HAP-1 (cell line): Measurements from ENCODE around the gene CABP4.
A peak's percentile ranks its signal among the peaks of the same experiment; 100 is the strongest.
"Not testable (repeated sequence)": the region's sequence is repeated elsewhere in the genome, so short reads cannot be mapped to it uniquely, and the experiment has no call there.

ENCODE experiments used
- DNase-seq, 2 experiments: peaks; one replicate each; pipeline ENCODE4 v3.0.0-alpha.2; 2016 to 2020; ENCODE audit warnings: low spot score in 2 of 2
- H3K27me3 ChIP-seq: fragments of 250-450 bp; sonication (Bioruptor Pico); 2 replicates; pipeline ENCODE4 v1.5.1; 2020; ENCODE audit warnings: low read depth, mild to moderate bottlenecking, moderate library complexity
- H3K36me3 ChIP-seq: fragments of 250-450 bp; sonication (Bioruptor Pico); replicated peaks from 2 replicates; pipeline ENCODE4 v1.5.1; 2020; ENCODE audit warnings: mild to moderate bottlenecking
- H3K4me1 ChIP-seq: fragments of 250-450 bp; sonication (Bioruptor Pico); 2 replicates; pipeline ENCODE4 v1.5.1; 2020; ENCODE audit warnings: mild to moderate bottlenecking
- H3K4me3 ChIP-seq: fragments of 250-450 bp; sonication (Bioruptor Pico); 2 replicates; pipeline ENCODE4 v1.5.1; 2020; ENCODE audit warnings: mild to moderate bottlenecking, moderate library complexity
- H3K9me3 ChIP-seq: fragments of 250-450 bp; sonication (Bioruptor Pico); 2 replicates; pipeline ENCODE4 v1.5.1; 2020; ENCODE audit warnings: mild to moderate bottlenecking, moderate library complexity
- in situ Hi-C: fragments of 300-500 bp; cut with MboI; formaldehyde crosslinking; loops from 3 replicates; pipeline ENCODE4 v1.14.3; 2020; ENCODE audit warnings: low sequenced_read_pairs, inconsistent platforms, mixed read lengths

CABP4 gene

GRCh38 chr11:67423891-67424613 lies 31.1 kb upstream of the CABP4 start:
- no peaks in the 10 kb centered on the region for H3K36me3 ChIP-seq
- no peaks in the 10 kb centered on the region for H3K9me3 ChIP-seq
- no peak overlapping the region for H3K4me3 ChIP-seq
- in situ Hi-C loops: no loop called here
- H3K4me1 ChIP-seq: peaks cover 13% of the 10 kb centered on the region
- H3K27me3 ChIP-seq: no peaks in the 10 kb centered on the region
- DNase-seq: no peak

DNA sequence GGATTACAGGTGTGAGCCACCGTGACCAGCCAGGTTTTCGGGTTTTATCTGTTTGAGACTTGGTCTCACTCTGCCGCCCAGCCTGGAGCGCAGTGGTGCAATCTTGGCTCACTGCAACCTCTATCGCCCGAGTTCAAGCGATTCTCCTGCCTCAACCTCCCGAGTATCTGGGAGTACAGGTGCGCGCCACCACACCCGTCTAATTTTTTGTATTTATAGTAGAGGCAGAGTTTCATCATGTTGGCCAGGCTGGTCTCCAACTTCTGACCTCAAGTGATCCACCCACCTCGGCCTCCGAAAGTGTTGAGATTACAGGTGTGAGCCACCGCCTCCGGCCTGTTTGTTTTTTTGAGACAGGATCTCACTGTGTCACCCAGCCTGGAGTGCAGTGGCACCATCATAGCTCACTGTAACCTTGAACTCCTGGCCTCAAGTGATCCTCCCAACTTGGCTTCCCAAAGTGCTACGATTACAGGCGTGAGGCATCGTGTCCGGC lies 27.7 kb upstream of the CABP4 start:
- peaks cover 11% of the 10 kb centered on the region for H3K4me1 ChIP-seq
- peak overlapping the region; percentile 87 for H3K4me3 ChIP-seq
- H3K9me3 ChIP-seq, H3K27me3 ChIP-seq, DNase-seq, in situ Hi-C loops: not testable (repeated sequence)
- H3K36me3 ChIP-seq: peaks cover 17% of the 10 kb centered on the region

GRCh38 chr11:67428052-67429001 lies 26.8 kb upstream of the CABP4 start, which contains the start of gene RPS6KB2:
TSS of gene RPS6KB2 (plus strand) at chr11:67428494. CDS start at chr11:67428546, 52 bp downstream.
- Histone ChIP-seq H3K36me3 (peaks cover 24% of the 10 kb centered on the region), H3K9me3 (no peaks in the 10 kb centered on the region), H3K27me3 (no peaks in the 10 kb centered on the region), H3K4me3 (peak within 1 kb of the TSS; percentile 87), H3K4me1 (peaks cover 11% of the 10 kb centered on the region)
- in situ Hi-C loops: no loop called here
- DNase-seq: peak; percentile 95 to 99

DNA sequence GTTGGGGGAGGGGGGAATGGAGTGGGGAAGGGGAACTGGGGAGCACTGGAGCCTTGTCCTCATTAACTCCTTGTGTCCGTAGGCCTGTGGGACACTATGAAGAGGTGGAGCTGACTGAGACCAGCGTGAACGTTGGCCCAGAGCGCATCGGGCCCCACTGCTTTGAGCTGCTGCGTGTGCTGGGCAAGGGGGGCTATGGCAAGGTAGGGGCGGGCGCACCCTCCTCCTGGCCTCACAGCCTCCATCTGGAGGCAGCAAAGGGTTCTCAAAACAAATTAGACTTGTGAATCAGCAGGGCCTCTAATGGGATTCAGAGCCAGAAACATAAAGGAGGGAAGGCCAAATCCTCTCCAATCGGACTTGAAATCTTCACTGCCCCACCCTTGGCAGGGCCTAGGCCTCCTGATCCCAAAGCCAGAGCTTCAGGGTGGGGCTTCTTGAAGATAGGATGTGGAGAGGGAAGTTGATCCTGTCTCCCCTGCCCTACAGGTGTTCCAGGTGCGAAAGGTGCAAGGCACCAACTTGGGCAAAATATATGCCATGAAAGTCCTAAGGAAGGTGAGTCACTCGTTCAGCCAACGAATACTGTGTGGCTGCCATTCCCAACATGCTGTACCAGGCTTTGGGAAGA lies 26.0 kb upstream of the CABP4 start:
- peaks cover 31% of the 10 kb centered on the region for H3K36me3 ChIP-seq
- in situ Hi-C loops: no loop called here

DNA sequence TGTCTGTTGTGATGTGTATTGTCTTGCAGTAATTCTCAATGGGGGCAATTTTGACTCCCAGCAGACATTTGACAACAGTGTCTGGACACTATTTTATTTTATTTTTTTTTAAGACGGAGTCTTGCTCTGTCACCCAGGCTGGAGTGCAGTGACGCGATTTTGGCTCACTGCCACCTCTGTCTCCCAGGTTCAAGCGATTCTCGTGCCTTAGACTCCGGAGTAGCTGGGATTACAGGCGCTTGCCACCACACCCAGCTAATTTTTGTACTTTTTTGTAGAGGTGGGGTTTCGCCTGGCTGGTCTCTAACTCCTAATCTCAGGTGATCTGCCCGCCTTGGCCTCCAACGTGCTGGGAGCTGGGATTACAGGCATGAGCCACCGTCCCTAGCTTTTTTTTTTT lies 25.4 kb upstream of the CABP4 start:
- Histone ChIP-seq H3K9me3 (no peaks in the 10 kb centered on the region), H3K4me3 (peak overlapping the region; percentile 87), H3K36me3 (peaks cover 36% of the 10 kb centered on the region), H3K4me1 (peaks cover 11% of the 10 kb centered on the region), H3K27me3 (no peaks in the 10 kb centered on the region)
- in situ Hi-C loops: no loop called here
- DNase-seq: no peak

More for the DNA sequence above, 26.0 kb upstream of the CABP4 start:
- no peaks in the 10 kb centered on the region for H3K27me3 ChIP-seq
- peak overlapping the region; percentile 87 for H3K4me3 ChIP-seq
- no peaks in the 10 kb centered on the region for H3K9me3 ChIP-seq
- no peak for DNase-seq
- peaks cover 11% of the 10 kb centered on the region for H3K4me1 ChIP-seq

DNA sequence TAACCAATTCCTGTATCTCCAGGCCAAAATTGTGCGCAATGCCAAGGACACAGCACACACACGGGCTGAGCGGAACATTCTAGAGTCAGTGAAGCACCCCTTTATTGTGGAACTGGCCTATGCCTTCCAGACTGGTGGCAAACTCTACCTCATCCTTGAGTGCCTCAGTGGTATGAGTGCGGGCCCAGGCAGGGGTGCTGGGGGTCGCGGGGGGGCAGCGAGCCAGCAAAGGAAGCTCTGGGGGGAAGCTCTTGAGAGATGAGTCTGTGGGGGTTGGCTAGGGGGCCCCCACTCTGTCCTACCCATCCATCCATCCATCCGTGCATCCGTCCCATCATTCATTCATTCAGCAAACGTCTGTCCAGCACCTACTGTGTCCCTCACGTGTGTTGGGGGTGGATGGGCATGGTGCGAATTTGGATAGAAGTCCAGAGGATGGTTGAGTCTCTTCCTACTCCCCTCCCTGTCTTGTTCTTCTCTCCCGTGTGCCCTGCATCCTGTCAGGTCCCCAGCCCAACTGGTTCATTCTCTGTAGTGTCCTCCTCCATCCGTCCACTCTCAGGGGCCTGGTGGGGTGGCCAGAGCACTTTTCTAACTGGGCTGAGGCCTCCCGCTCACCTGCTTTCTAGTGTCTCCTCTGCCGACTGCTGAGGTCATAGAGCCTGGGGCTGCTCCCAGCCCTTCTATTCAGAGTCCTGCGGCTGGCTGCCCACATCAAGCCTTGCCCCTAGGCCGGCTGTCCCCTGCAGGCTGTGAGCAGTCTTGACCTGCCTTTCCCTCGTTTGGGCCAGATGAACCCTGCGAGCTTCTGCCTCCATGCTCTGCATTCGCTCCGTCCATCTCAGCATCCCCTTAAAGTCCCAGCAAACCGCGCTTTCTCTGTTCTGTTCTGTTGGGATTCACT lies 23.6 kb upstream of the CABP4 start:
- H3K4me1 ChIP-seq: peaks cover 11% of the 10 kb centered on the region

GRCh38 chr11:67432655-67433349 lies 22.4 kb upstream of the CABP4 start:
- Histone ChIP-seq H3K9me3 (no peaks in the 10 kb centered on the region), H3K36me3 (peaks cover 63% of the 10 kb centered on the region), H3K27me3 (no peaks in the 10 kb centered on the region), H3K4me3 (no peak overlapping the region), H3K4me1 (peaks cover 6% of the 10 kb centered on the region)
- DNase-seq: no peak
- in situ Hi-C loops: no loop called here

More for the DNA sequence above, 23.6 kb upstream of the CABP4 start:
- H3K4me3 ChIP-seq: no peak overlapping the region
- no peaks in the 10 kb centered on the region for H3K9me3 ChIP-seq
- in situ Hi-C loops: no loop called here
- no peaks in the 10 kb centered on the region for H3K27me3 ChIP-seq
- DNase-seq: no peak
- H3K36me3 ChIP-seq: peaks cover 55% of the 10 kb centered on the region

GRCh38 chr11:67433536-67434394 lies 21.4 kb upstream of the CABP4 start:
- Histone ChIP-seq H3K36me3 (peaks cover 66% of the 10 kb centered on the region), H3K27me3 (no peaks in the 10 kb centered on the region), H3K4me1 (peaks cover 5% of the 10 kb centered on the region), H3K4me3 (no peak overlapping the region), H3K9me3 (no peaks in the 10 kb centered on the region)
- in situ Hi-C loops: no loop called here
- DNase-seq: no peak

GRCh38 chr11:67434395-67434881 lies 20.7 kb upstream of the CABP4 start:
- H3K4me3 ChIP-seq: no peak overlapping the region
- H3K9me3 ChIP-seq: no peaks in the 10 kb centered on the region
- DNase-seq: no peak
- in situ Hi-C loops: no loop called here
- peaks cover 64% of the 10 kb centered on the region for H3K36me3 ChIP-seq
- H3K27me3 ChIP-seq: no peaks in the 10 kb centered on the region
- peaks cover under 1% of the 10 kb centered on the region for H3K4me1 ChIP-seq

DNA sequence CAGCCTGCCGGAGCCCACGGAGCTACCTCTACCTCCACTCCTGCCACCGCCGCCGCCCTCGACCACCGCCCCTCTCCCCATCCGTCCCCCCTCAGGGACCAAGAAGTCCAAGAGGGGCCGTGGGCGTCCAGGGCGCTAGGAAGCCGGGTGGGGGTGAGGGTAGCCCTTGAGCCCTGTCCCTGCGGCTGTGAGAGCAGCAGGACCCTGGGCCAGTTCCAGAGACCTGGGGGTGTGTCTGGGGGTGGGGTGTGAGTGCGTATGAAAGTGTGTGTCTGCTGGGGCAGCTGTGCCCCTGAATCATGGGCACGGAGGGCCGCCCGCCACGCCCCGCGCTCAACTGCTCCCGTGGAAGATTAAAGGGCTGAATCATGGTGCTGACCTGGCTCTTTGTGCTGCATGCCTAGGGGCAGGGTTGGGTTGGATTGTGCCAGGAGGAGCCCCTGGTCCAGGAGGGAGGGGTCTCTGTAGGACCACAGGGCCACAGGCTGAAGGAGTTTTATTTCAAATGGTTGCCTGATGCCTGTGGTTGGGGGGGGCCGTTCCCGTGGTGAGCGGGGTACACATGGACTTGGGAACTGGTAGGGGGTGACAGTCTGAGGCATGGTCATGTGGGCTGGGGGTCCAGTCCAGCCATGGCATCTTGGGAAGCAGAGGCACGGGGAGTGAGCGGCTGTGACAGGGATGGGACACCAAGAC lies 20.0 kb upstream of the CABP4 start:
- H3K4me1 ChIP-seq: no peaks in the 10 kb centered on the region
- H3K27me3 ChIP-seq: no peaks in the 10 kb centered on the region
- no peak for DNase-seq
- H3K36me3 ChIP-seq: peaks cover 68% of the 10 kb centered on the region
- no peaks in the 10 kb centered on the region for H3K9me3 ChIP-seq
- H3K4me3 ChIP-seq: no peak overlapping the region
- in situ Hi-C loops: no loop called here

DNA sequence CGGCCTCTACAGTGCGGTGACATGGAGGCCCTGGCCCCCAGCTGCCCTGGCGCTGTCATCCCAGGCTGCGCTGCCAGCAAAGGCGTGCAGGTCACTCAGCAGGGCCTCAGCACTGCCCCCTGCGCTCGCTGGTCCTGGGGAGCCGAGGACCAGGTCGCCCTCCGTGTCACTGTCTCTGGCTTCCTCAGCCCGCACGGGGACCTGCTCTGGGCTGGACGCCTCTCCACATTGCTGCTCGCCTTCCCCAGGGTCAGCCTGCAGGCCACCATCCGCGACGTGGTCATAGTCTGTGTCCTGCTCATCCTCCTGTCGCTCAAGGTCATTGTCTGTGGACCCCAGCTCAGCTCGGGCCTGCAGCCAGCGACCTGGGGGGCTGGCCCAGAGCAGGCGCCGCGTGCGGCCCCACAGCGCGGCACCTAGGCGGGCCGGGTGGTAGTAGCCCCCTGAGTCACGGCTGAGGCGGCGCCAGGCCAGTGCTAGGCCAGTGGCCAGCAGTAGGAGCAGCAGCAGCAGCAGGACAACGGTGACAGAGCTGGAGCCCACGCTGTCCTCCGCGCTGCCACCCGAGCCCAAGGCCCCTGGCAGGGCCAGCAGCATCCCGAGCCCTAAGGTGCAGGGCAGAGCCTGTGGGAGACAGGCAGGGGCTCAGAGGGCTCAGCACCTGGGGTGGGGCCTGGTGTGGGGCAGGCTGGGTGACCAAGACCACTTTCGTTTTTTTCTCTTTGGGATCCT lies 19.3 kb upstream of the CABP4 start:
- DNase-seq: no peak
- in situ Hi-C loops: no loop called here
- Histone ChIP-seq H3K36me3 (peaks cover 70% of the 10 kb centered on the region), H3K4me1 (no peaks in the 10 kb centered on the region), H3K9me3 (no peaks in the 10 kb centered on the region), H3K4me3 (no peak overlapping the region), H3K27me3 (no peaks in the 10 kb centered on the region)
